PC-9 (cell line): ENCODE measurements around the gene VSTM2L. TPM values are rescaled to one million over a fixed set of nuclear protein-coding genes. Genes with fewer than 3 reads are reported as not detected.
A peak's percentile ranks its signal among the peaks of the same experiment; 100 is the strongest.

Experiments used
- BruUV-seq: library from RNA; stranded (reverse); fragments of 400-500 nt; replicated peaks from 2 replicates; lab custom pipeline; 2021; lab: Mats Ljungman, UMichigan
- CTCF ChIA-PET: fragments of 300-600 bp; sonication (Branson Sonifier 250); formaldehyde crosslinking; loops from one replicate; lab custom pipeline; 2022; ENCODE audit warnings: antibody characterized with exemption; lab: Charles Lee
- POLR2A ChIA-PET: fragments of 300-600 bp; sonication (Branson Sonifier 250); formaldehyde crosslinking; loops from one replicate; lab custom pipeline; 2022; ENCODE audit warnings: antibody characterized with exemption; ENCODE audit not compliant: unreplicated experiment; lab: Charles Lee
- DNase-seq, 2 experiments: peaks; one replicate each; pipeline versions ENCODE4 v3.0.0 to v3.0.0-alpha.2; 2015 to 2022; ENCODE audit warnings: mixed read lengths in 1 of 2
- H2AFZ ChIP-seq: fragments of 200-600 bp; sonication (generic); 2 replicates; pipeline ENCODE4 v1.8.1; 2017; ENCODE audit warnings: antibody characterized with exemption
- H3F3A ChIP-seq: fragments of 200-600 bp; sonication (generic); 2 replicates; pipeline ENCODE4 v1.8.1; 2017; ENCODE audit warnings: antibody characterized with exemption, mild to moderate bottlenecking, low read depth; ENCODE audit not compliant: insufficient read depth
- H3K27ac ChIP-seq: fragments of 200-600 bp; sonication (generic); 2 replicates; pipeline ENCODE4 v1.6.1; 2016; ENCODE audit warnings: mixed run types
- H3K27me3 ChIP-seq: fragments of 200-600 bp; sonication (generic); 2 replicates; pipeline ENCODE4 v1.6.1; 2016; ENCODE audit warnings: low read depth, mixed run types; ENCODE audit not compliant: insufficient read depth
- H3K36me3 ChIP-seq: fragments of 200-600 bp; sonication (generic); 2 replicates; pipeline ENCODE4 v1.6.1; 2016; ENCODE audit warnings: low read depth, mixed run types
- H3K4me1 ChIP-seq: fragments of 200-600 bp; sonication (generic); replicated peaks from 2 replicates; pipeline ENCODE4 v1.6.1; 2016; ENCODE audit warnings: mixed run types; ENCODE audit not compliant: insufficient read depth
- H3K4me2 ChIP-seq: fragments of 200-600 bp; sonication (generic); 2 replicates; pipeline ENCODE4 v1.6.1; 2017; ENCODE audit warnings: mixed run types
- H3K4me3 ChIP-seq: fragments of 200-600 bp; sonication (generic); 2 replicates; pipeline ENCODE4 v1.6.1; 2016; ENCODE audit warnings: mixed run types
- H3K79me2 ChIP-seq: fragments of 200-600 bp; sonication (generic); 2 replicates; pipeline ENCODE4 v1.6.1; 2017; ENCODE audit warnings: low read depth, mixed run types
- H3K9me2 ChIP-seq: fragments of 200-600 bp; sonication (generic); 2 replicates; pipeline ENCODE4 v1.8.1; 2017; ENCODE audit warnings: mild to moderate bottlenecking; ENCODE audit not compliant: insufficient read depth
- H3K9me3 ChIP-seq: fragments of 200-600 bp; sonication (generic); 2 replicates; pipeline ENCODE4 v1.8.1; 2016; ENCODE audit warnings: low read depth; ENCODE audit not compliant: insufficient read depth
- H4K20me1 ChIP-seq: fragments of 200-600 bp; sonication (generic); 2 replicates; pipeline ENCODE4 v1.8.1; 2017; ENCODE audit not compliant: insufficient read depth
- EZH2 ChIP-seq: fragments of 200-600 bp; sonication (generic); IDR thresholded peaks from 2 replicates; pipeline ENCODE4 v1.8.0; 2017; ENCODE audit warnings: antibody characterized with exemption, low read depth
- intact Hi-C: fragments of 100-400 bp; cut with micrococcal nuclease; formaldehyde crosslinking; loops from one replicate; pipeline ENCODE4 v1.10.0; 2022; ENCODE audit not compliant: unreplicated experiment
- total RNA-seq: library from RNA; stranded (reverse); gene quantifications from 2 replicates; pipeline ENCODE4 v1.2.3, GENCODE V29; 2021
- TF ChIP-seq, protein P1 (sequence below): fragments of 200-600 bp; sonication (generic); conservative IDR thresholded peaks from 2 replicates; pipeline ENCODE4 v1.6.1; 2017; ENCODE audit warnings: mixed run types, antibody characterized with exemption, mild to moderate bottlenecking, moderate library complexity

VSTM2L gene
- total RNA-seq, 1 experiment from 2014 or later: 1.4 TPM

DNA sequence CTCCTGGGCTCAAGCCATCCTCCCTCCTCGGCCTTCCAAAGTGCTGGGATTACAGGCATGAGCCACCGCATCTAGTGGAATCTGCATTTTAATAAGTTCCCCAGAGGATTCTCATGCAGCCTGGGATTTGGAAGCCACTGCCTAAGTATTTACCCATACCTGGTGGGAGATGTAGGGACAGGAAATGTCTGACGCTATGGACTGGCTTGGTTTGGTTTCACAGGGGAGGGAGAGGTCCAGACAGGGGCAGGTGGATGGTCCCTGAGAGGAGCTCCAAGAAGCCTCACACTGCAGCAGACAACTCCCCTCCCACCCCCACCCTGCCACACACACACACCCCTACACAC, 4.4 kb downstream of the VSTM2L start:
- H3K36me3 ChIP-seq: no peaks in the 10 kb centered on the region
- H3K79me2 ChIP-seq: no peaks in the 10 kb centered on the region
- no peak overlapping the region for H2AFZ ChIP-seq
- H3K9me2 ChIP-seq: no peaks in the 10 kb centered on the region
- H3K4me2 ChIP-seq: 0 out of 2 replicates have a peak overlapping the region, but pooled peaks have one; percentile 1
- H3K27ac ChIP-seq: no peak overlapping the region
- ChIA-PET CTCF (interaction anchor here (0.6 to 0.9 kb wide), 2 partner anchors 85 to 309 kb away, joined by 3 to 20 read pairs; no protein-coding TSS in a partner anchor), POLR2A (interaction anchor here (0.7 kb wide), 1 partner anchor 18 kb away, joined by 9 read pairs; no protein-coding TSS in a partner anchor)
- H3K4me1 ChIP-seq: peaks cover 14% of the 10 kb centered on the region; the same call in 1 of the 2 replicates
- H3K9me3 ChIP-seq: no peaks in the 10 kb centered on the region
- H3K27me3 ChIP-seq: peaks cover 44% of the 10 kb centered on the region
- no peak for DNase-seq
- no peaks in the 10 kb centered on the region for H3F3A ChIP-seq
- TF ChIP-seq, protein P1, sequence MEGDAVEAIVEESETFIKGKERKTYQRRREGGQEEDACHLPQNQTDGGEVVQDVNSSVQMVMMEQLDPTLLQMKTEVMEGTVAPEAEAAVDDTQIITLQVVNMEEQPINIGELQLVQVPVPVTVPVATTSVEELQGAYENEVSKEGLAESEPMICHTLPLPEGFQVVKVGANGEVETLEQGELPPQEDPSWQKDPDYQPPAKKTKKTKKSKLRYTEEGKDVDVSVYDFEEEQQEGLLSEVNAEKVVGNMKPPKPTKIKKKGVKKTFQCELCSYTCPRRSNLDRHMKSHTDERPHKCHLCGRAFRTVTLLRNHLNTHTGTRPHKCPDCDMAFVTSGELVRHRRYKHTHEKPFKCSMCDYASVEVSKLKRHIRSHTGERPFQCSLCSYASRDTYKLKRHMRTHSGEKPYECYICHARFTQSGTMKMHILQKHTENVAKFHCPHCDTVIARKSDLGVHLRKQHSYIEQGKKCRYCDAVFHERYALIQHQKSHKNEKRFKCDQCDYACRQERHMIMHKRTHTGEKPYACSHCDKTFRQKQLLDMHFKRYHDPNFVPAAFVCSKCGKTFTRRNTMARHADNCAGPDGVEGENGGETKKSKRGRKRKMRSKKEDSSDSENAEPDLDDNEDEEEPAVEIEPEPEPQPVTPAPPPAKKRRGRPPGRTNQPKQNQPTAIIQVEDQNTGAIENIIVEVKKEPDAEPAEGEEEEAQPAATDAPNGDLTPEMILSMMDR: no peak
- no peak for TF ChIP-seq EZH2
- no peak overlapping the region for H3K4me3 ChIP-seq
- no peaks in the 10 kb centered on the region for H4K20me1 ChIP-seq
- BruUV-seq: no TSS peak
- intact Hi-C loops: loop anchor here (2.0 to 10.0 kb wide), 4 partner anchors 25 to 343 kb away; partner anchors contain the start of genes RPRD1B, TGM2 and TTI1

DNA sequence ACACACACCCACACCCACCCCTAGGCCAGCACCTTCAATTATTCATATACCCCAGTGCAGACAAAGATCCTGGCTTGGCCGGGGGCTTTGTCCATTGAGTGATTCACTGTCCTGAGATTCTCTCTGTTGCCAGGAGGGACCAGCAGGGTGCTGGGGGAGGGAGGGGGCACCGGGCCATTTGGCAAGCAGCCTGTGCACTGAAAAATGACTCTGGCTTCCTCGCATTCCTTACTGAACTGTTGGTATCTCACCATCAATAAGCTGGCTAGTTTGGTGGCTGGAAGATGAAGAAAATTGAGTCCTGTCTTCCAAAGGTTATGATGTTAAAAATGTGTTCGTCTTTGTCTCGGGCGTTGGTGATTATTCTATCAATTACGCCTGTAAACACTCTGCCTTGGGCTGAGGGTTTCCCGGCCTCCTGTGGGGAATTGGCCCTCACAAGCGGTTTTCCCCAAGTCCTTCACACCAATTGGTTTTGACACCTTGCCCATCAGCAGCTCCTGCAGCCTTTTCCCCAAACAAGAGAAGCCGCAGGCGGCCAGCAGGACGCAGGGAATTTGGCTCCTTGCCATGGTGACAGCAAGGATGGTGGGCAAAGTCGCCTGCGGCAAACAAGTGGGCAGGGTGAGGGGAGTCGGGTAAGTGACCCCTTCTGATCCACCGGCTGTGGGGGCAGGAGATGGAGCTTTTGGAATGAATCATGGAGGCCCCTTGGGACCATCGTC, 4.9 kb downstream of the VSTM2L start:
- ChIA-PET CTCF (interaction anchor here (0.5 to 0.9 kb wide), 4 partner anchors 85 to 712 kb away, joined by 3 to 20 read pairs (median 3); no protein-coding TSS in a partner anchor), POLR2A (interaction anchor here (0.7 kb wide), 2 partner anchors 18 to 85 kb away, joined by 6 to 9 read pairs; no protein-coding TSS in a partner anchor)
- BruUV-seq: no TSS peak
- DNase-seq: peak; percentile 75 to 91
- Histone ChIP-seq H3K36me3 (no peaks in the 10 kb centered on the region), H3K4me3 (no peak overlapping the region), H3K4me1 (peaks cover 14% of the 10 kb centered on the region; the same call in 1 of the 2 replicates), H3K4me2 (peak overlapping the region; percentile 1; the same call in 1 of the 2 replicates), H3K9me3 (no peaks in the 10 kb centered on the region), H4K20me1 (no peaks in the 10 kb centered on the region), H3K9me2 (no peaks in the 10 kb centered on the region), H3K79me2 (no peaks in the 10 kb centered on the region), H3F3A (no peaks in the 10 kb centered on the region), H3K27ac (no peak overlapping the region), H2AFZ (no peak overlapping the region), H3K27me3 (peaks cover 45% of the 10 kb centered on the region)
- TF ChIP-seq EZH2: no peak
- TF ChIP-seq, protein P1: no peak
- intact Hi-C loops: loop anchor here (2.0 to 10.0 kb wide), 4 partner anchors 25 to 343 kb away; partner anchors contain the start of genes RPRD1B, TGM2 and TTI1

DNA sequence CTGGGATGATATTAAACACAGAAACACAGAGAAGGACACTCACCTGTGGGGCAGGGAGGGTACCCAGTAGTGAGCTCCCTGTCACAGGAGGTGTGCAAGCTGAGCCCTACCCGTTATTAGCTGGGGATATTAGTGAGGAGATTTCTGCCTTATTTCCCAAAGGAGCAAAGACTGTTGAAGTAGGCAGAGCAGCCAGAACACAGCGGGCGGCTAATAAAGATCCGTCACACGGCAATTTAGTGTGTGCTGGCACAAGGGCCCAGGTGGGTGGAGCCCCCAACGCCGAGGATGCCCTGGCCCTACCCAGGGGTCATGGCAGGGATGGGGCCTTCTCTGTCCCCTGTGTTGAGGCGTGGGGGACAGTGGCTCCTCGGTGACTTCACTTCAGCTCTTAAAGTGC, 8.3 kb downstream of the VSTM2L start:
- TF ChIP-seq, protein P1: no peak
- TF ChIP-seq EZH2: no peak
- no peaks in the 10 kb centered on the region for H3K79me2 ChIP-seq
- POLR2A ChIA-PET: no interaction called here
- H2AFZ ChIP-seq: no peak overlapping the region
- no peaks in the 10 kb centered on the region for H3K36me3 ChIP-seq
- no peak overlapping the region for H3K27ac ChIP-seq
- H3K9me2 ChIP-seq: no peaks in the 10 kb centered on the region
- no peak overlapping the region for H3K4me2 ChIP-seq
- CTCF ChIA-PET: no interaction called here
- DNase-seq: no peak
- H3K9me3 ChIP-seq: no peaks in the 10 kb centered on the region
- BruUV-seq: no TSS peak
- H4K20me1 ChIP-seq: no peaks in the 10 kb centered on the region
- intact Hi-C loops: no loop called here
- peaks cover 14% of the 10 kb centered on the region; the same call in 1 of the 2 replicates for H3K4me1 ChIP-seq
- H3K4me3 ChIP-seq: no peak overlapping the region
- H3F3A ChIP-seq: no peaks in the 10 kb centered on the region
- H3K27me3 ChIP-seq: peaks cover 37% of the 10 kb centered on the region
